ENCODE measurements around the gene PRDM16.

PRDM16 gene

DNA sequence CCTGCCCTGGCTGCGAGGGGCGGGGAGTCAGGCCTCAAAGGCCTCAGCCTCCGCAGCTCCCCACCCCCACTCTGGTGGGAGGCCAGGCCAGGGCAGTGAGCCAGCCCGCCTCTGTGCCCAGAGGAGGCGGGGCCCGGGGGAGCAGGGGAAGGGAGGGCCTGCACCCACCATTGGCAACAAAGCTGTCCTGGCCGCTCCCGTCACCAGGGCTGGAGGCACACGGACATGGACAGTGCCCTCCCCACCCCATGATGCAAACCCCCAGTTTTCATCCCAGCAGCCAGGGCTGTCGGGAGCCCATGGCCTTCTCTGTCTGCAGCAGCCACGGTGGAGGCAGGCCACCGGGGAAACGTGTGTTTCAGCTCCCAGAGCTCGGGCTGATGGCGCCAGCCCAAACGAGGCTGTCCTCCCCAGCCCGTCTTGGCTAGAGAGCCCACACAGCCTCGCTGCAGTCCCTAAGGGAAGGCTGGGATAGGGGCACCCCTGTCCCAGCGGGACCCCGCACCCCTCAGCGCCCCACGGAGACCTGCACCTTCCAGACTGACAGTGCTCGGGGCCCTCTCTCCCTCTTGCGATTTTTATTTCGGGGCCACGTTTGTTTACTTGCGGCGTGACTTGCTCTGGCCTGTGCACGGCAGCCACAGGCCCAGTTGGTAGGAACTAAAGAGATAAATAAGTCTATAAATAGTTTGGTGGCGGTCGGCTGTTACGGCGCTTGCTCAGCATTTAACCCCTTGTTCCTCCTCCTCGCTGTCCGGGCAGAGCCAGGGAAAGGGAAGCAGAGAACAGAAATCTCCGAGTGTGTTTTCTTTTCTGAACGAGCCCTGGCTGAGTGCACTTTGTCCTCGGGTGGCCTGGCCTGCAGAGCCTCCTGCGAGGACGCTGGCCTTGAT lies 101.8 kb downstream of the PRDM16 start:
- no peak for DNase-seq

DNA sequence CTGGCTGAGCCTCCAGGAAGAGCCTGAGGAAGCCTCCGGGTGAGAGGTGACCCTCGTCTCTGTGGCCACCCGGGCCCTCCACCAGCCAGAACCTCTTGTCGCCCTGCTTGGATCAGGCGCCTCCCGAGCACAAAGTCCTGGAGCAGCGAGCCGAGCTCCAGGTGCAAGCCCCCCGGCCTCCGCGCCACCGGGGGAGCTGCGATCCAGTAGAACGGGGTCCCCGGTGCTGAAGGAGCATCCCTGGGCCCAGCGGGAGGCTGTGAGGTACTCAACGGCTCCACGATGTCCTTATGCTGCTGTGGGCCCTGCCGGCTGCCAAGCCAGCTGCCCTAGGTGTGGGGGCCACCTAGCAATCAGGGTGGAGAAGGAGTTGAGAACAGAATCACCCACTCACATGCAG lies 102.8 kb downstream of the PRDM16 start:
- no peak for DNase-seq

DNA sequence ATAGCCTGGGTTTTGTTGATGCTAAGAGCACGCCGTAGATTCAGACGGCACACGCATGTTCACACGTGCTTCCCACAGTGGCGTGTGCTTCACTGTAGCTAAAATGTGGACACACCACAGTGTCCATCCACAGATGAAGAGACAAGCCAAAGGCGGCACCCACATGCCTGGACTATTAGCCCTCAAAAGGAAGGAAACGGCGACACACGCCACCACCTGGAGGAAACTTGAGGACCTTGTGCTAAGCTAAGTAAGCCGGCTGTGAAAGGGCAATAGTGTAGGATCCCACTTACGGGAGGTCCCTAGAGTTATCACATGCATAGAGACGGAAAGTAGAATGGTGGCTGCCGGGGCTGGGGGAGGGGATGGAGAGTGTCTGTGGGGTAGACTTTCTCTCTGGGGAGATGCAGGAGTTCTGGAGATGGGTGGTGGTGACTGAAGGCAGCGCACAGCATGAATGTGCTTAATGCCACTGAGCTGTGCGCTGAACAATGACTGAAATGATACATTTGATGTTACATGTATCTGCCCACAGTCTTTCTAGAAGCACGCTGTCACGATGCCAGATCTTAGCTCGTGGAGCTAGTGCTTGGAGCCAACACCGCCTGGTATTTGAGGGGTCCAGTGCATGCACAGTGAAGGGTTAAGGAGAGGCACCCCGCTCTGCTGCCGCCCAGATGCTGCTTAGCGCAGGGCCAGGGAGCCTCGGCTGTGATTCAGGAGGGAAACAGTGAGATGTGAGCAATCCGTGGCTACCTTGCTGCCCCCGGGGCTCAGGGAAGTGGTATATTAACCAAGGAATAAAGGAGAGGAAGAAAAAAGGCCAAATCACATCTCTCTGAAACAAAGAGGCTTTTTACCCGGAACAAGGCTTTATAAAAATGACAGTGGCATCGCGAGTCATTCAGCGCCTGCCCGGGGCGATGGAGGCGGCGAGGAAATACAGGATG lies 103.7 kb downstream of the PRDM16 start:
- no peak for DNase-seq

DNA sequence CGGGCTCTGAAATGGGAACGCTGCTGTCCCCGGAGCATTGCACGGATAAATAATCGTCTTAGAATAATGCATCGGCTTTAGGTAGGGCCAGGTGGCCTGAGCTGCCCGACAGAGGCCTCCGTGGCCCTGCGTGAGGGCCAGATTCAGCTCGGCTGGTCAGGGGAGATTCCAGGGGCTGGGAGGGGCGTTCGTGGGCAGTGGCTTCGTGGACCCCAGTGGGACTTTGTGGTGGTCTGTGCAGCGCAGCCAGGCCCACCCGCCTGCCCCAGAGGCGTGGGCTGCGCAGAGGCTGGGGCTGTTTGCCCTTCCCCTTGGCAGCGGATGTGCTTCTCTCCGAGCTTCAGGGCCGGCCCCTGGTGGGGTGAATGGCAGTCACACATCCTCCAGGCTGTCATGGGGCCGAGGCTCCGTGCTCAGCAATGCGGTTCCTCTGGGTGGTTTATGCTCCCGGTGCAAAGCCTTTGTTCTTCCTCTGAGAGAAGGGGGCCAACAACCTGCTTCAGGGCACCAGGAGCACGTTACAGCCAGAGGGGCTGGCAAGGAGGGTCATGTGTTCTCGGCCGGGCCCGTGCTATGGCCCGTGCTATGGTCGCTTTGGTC lies 104.5 kb downstream of the PRDM16 start:
- no peak for DNase-seq

DNA sequence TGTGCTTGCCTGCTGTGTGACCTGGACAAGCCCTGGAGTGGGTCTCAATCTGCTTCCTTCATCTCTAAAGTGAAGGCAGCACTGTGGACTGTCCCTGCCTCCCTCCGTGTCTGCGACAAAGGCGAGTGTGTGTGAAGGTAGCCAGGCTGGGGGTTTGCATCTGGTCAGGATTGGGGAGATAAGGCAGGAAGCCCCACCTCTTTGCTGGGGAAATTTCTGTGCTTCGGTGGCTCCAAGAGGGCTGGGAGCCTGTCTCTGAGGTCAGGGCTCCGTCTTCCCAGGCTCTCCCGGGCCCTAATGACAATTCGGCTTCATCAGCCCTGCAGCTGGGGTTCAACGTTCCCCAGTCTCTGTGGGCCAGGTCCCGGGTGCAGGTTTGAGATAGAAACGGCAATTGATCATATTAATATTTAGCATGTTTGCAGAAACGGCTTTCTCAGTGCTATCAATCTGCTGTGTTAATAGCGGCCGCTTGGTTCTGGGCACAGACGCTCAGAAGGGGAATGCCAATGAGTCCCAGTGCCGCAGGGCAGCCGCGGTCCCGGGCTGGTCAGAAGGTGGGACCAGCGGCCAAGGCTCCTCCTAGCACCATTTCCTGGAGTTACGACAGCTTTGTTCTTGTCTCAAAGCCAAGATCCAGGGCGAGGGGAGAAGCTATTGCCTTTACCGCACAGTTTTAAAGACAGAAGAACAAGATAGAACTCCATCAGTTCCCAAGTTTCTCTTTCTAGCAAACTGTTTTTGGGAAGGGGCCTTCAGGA lies 105.7 kb downstream of the PRDM16 start:
- no peak for DNase-seq

DNA sequence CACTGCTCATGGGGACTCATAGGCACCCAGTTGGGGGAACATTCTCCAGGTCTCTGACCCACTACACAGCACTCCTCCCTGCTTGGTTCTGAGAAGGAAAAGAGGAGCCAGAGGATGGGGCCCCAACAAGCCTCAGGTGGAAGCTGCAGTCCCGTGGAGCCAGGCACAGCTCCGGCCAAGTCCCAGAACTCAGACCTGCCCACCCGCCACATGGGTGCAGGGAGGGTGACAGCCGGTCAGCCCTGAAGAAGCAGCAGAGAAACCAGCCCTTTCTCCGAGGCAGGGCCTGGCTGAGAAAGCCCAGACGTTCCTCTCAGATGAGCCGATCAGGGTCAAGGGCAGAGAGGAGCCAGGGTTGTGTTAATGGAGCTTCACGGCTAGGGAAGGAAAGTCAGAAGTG lies 106.5 kb downstream of the PRDM16 start:
- no peak for DNase-seq

DNA sequence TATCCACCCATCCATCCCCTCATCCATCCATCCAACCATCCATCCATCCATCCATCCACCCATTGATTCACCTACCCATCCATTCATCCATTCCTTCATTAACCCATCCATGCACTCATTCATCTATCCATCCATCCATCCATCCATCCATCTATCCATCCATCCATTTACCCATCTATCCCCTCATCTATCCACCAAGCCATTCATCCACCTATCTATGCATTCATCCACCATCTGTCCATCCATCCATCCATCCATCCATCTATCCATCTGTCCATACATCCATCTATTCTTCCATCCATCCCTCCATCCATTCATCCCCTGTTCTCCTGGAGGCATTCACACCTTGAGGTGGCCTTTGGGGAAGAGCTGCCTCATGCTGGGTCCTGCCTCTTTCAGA lies 107.0 kb downstream of the PRDM16 start:
- DNase-seq, result no peak

DNA sequence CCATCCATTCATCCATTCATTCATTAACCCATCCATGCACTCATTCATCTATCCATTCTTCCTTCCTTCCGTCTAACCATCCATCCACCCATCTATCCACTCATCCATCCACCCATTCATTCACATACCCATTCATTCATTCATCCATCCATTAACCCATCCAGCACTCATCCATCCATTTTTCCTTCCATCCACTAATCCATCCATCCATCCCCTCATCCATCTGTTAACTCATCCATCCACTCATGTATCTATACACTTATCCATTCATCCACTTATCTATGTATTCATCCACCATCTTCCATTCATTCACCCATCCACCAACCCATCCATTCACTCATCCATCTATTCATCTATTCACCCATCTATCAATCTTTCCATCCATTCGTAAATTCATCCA lies 107.8 kb downstream of the PRDM16 start:
- DNase-seq, result no peak

DNA sequence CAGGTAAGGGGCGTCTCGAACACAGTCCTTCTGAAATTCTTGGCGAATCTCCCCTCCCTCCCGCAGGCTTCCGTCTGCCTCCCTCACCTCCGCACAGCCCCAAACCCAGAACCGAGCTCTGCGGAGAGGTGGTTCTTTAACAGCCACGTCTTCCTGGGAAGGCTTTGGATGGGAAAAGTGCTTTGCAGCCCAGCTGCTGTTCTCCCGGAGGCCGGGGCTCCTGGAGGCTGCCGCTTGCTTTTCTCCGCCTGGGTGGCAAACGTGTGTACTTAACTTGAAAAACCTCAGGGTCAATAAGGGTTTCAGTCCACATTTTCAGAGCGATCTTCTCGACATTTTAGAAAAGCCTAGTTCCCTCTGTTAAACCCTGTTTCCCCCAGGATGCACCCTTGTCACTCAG lies 109.3 kb downstream of the PRDM16 start:
- DNase-seq, result no peak

DNA sequence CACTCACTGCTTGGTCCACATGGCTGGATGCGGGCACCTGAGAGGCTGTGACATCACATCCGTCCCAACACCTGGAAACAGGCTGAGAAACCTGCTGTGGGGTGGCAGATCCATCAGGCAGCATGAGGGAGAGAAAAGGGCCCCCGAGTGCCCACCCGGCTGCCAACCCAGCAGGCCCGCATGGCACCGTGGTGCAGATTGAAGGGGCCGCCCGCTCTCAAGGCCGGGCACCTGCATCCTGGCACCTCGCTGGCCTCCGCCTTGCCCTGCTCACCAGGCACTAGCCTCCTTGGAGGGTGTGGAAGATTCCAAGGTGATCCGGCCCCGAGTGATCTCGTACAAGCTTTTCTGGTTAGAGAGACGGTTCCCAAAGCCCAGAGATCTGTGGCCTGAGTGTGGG lies 110.5 kb downstream of the PRDM16 start:
- no peak for DNase-seq

DNA sequence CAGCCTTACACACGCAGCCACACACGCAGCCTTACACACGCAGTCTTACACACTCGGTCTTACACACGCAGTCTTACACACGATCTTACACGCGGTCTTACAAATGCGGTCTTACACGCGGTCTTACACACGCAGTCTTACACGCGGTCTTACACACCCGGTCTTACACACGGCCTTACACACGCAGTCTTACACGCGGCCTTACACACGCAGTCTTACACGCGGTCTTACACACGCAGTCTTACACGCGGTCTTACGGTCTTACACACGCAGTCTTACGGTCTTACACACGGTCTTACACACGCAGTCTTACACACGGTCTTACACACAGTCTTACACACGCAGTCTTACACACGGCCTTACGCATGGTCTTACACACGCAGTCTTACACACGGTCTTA lies 111.9 kb downstream of the PRDM16 start:
- no peak for DNase-seq

DNA sequence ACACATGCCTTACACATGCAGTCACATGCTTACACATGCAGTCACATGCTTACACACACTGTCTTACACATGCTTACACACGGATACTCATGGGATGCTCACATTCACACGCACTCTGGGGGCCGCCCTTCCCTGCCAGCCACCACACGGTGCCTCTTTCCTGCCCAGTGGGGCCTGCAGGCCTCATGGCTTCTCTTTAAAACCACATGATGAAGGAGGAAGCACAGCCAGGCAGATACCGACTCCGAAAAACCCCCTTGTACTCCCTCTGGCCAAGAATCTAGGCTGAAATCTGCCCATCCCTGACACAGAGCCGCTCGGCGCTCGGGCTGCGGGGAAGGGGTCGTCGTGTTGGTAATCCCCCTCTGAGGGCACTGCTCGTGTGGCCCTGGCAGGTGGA lies 113.0 kb downstream of the PRDM16 start:
- DNase-seq, result no peak

DNA sequence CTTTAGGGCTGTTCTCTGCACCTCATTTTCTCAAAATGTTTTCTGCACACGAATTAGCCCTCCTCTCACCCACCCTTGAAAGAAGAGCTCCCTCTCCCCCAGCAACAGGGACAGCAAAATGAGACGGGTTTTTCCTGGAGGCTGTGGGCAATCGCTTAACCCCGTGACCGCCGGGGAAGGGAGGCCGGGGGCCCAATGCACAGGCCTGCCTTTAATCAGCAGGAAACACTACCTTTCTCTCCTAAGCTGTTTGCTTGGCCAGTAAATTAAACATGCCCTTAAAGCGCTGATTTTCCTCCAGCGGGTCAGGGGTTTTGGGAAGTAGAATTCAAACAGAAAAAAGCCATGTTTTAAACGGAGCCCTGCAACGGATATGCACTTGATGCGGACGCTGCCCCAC lies 114.4 kb downstream of the PRDM16 start:
- DNase-seq, result no peak

DNA sequence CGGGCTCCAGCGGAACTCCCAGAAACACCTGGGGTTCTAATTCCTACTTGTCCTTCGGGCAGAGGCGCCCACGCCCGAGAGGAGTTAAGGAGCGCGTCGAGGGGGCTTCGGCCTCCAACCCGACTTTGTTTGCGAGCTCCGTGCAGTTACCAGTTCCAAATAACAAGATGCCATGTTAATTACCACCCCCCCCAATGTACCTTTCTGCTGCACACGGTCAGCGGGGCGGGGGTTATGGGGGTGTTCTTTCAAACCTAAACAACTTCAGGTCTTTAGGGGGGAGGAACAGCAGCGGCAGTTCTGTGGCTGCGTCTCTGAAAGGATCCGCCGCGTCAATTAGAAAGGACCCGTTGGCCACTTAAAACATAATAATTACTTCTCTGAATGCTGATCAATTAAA lies 114.8 kb downstream of the PRDM16 start:
- DNase-seq, result no peak

DNA sequence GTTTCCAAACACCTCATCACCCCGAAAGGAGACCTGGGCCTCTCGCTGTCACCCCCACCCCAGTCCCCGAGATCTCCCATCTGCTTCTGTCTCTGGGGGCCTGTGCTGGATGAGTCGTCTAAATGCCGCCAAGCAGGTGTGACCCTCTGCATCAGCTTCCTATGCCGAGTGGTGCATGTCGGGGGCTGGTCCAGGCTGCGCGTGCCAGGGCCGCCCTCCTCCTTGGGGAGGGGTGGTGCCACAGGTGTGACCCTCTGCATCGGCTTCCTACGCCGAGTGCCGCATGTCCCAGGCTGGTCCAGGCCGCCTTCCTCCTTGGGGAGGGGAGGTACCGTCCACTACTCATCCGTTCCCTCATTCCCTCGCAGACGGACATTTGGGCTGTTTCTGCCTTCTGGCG lies 115.7 kb downstream of the PRDM16 start:
- DNase-seq, result no peak

DNA sequence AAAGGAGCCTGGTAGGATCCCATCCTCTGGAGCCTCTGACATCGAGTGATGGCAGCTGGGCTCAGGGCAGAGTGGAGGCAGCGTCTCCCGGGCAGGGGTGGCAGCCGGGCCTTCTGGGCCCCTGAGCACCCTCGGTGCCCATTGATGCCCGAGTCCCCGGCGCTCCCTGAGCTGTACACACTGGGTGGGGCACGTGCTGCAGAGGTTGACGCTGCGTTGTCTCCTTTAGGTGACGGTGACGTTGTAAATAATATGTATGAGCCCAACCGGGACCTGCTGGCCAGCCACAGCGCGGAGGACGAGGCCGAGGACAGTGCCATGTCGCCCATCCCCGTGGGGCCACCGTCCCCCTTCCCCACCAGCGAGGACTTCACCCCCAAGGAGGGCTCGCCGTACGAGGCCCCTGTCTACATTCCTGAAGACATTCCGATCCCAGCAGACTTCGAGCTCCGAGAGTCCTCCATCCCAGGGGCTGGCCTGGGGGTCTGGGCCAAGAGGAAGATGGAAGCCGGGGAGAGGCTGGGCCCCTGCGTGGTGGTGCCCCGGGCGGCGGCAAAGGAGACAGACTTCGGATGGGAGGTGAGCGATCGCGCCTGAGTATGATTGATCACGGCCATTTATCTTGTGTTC lies 117.0 kb downstream of the PRDM16 start:
- no peak for DNase-seq

DNA sequence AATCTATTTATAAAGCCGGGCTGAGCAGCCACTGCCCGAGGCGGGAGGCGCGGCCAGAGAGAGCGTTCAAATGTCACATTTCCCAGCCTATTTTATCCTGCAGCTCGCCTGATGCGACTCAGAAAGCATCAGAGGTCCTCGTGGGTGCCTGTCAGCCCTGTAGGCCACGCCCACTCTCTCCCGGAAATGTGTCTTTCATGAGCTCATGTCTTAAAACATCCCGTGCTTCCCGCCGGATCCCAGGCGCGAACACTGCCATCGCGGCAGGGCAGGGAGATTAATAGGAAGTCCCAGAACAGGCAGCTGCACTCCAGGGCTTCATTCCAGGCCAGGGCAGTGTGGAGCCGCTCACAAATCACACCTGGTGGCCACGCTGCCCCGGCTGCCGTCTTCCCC lies 117.5 kb downstream of the PRDM16 start:
- no peak for DNase-seq

DNA sequence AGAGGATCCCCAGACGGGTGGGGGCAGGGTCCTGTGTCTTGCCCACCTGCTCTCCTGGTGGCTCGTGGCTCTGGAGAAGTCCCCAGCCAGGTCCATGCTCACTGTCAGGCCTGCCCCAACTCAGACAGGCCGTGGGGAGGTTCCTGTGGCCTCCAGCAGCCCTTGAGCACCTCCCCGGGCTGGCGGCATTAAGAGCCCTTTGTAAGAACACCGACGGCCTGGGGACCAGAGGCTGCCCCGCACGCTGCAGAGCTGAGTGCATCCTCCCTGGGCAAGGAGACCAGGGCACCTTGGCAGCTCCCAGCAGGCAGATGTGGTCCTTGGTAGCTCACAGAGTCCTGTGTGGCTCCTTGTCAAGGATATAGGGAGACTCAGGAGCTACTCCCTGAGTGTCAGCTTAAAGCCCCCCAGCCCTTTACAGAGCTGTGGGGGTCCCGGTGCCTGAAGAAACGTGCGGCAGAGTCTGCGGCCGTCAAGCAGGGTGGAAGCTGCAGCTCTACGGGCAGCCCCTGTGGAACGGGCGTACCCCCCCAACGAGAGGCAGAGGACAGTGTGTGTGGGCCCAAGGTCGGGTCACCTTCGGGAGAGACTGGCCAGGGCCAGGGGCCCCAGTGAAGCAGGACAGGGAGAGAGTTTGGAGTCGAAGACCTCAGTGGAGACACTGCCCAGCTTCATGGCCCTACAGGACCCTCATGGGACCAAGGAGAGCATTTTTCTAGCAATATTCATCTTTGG lies 118.6 kb downstream of the PRDM16 start:
- no peak for DNase-seq

DNA sequence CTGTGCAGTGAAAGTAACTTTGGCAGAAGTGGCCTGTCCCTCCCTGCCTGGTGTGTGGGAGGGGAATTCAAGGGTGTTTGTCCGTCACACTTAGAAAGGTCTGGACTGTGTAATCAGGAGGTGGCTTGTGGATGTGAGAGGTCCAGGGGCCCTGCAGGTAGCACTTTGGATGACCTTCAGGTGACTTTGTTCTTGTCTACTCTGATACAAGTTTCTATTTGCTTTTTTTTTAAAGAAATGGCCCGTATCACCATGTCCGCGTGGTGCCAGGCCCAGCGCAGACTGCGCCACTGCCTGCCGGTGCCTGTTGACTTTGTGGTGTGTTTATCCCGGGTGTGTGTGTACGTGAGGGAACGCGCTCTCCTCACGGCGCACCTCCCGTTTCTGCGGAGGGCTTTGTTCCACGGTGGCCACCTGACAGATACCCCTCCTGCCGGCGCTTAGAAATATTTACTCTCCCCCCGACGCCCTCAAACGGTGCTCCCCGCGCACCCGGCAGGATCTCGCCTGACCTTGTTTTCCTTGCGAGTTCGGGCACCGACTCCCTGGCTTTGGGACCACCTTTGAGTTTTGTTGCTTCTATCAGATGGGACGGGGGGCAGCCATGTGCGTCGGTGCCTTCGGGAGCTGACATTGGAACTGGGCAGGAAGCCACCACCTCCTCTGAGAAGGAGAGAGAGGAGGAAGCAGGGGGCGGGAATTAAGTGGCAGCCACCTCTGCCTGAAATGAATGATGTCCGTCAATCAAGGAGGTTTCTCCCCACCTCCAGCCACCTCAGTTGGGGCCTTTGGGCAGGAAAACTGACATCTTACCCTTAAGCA lies 119.4 kb downstream of the PRDM16 start:
- no peak for DNase-seq

DNA sequence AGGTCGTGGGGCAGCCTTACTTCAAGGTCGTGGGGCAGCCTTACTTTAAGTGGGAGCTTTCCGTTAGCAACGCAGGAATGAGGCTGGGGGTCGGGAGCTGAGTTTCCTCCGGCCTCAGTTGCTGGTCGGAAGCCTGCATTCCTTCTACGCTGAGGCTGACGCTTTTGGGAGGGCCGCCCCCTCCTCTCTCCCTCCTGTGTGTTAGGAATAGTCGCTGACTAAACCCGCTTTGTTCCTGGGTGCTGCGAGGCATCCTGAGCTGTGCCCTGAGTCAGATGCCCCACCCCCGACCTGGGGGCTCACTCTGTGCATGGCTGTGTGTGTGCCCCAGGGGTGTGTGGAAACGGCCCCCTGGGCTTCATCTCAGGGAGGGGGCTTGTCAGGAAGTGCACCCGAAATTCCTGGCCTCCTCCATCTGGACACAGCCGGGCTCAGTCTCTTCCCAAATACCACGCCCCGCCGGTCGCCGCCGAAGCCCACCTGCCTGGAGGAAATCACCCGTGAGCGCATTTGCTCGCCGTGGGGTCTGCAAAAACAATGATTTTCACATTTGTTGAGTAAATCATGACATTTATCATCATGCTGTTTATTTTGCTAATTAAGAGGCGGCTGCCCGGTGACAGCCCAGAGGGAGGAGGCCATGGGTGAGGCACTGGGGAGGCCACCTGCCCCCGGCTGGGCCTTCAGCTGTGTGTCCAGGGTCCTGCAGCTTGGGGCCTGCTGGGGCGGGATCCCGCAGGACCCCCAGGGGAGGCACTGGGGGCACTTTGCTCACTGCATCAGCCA lies 121.4 kb downstream of the PRDM16 start:
- no peak for DNase-seq
